Heart left ventricle (tissue), 16 donors: ENCODE measurements around the gene PANK4. TPM values are rescaled to one million over a fixed set of nuclear protein-coding genes. Genes with fewer than 3 reads are reported as not detected.

Experiments
- ATAC-seq, 4 donors: fragments of 200-7000 bp; cut with Tn5 transposase; one replicate each; pipeline ENCODE4 v1.9.1; 2020 to 2022; ENCODE audit warnings: moderate library complexity in 4 of 4, mild to moderate bottlenecking in 3 of 4, moderate number of reproducible peaks in 1 of 4
- DNase-seq, 5 donors: peaks; one replicate each; pipeline ENCODE4 v3.0.0-alpha.2; 2020
- H3K27ac ChIP-seq, 12 donors: fragments of 200-600 bp; sonication (generic) in 4 of 12; one replicate each; pipeline versions ENCODE4 v1.5.0 to v1.8.0; 2016 to 2022; ENCODE audit warnings: mild to moderate bottlenecking in 2 of 12
- H3K27me3 ChIP-seq, 9 donors: fragments of 200-600 bp; sonication (generic) in 2 of 9; one replicate each; pipeline versions ENCODE4 v1.5.1 to v1.8.0; 2016 to 2022; ENCODE audit warnings: mild to moderate bottlenecking in 3 of 9
- H3K36me3 ChIP-seq, 9 donors: fragments of 200-600 bp; sonication (generic) in 2 of 9; one replicate each; pipeline versions ENCODE4 v1.5.0 to v1.8.0; 2018 to 2022; ENCODE audit warnings: mild to moderate bottlenecking in 2 of 9
- H3K4me1 ChIP-seq, 12 donors: fragments of 200-600 bp; sonication (generic) in 4 of 12; one replicate each; pipeline versions ENCODE4 v1.5.0 to v1.8.0; 2016 to 2022; ENCODE audit warnings: mild to moderate bottlenecking in 3 of 12
- H3K4me3 ChIP-seq, 12 donors: fragments of 200-600 bp; sonication (generic) in 4 of 12; one replicate each; pipeline versions ENCODE4 v1.5.0 to v1.8.0; 2017 to 2022; ENCODE audit warnings: mild to moderate bottlenecking in 9 of 12, moderate library complexity in 4 of 12
- H3K9me3 ChIP-seq, 12 donors: fragments of 200-600 bp; sonication (generic) in 4 of 12; one replicate each; pipeline versions ENCODE4 v1.5.0 to v1.8.0; 2016 to 2022; ENCODE audit warnings: mild to moderate bottlenecking in 1 of 12
- CTCF ChIP-seq, 12 donors: fragments of 200-600 bp; sonication (generic) in 4 of 12; IDR thresholded peaks; one replicate each; pipeline versions ENCODE4 v1.5.0 to v1.8.0; 2018 to 2022; ENCODE audit warnings: antibody characterized with exemption in 12 of 12, mild to moderate bottlenecking in 5 of 12
- POLR2A ChIP-seq, 2 donors: fragments of 450-650 bp; IDR thresholded peaks; one replicate each; pipeline ENCODE4 v1.6.1; 2017; ENCODE audit warnings: antibody characterized with exemption in 2 of 2, mild to moderate bottlenecking in 2 of 2, moderate library complexity in 2 of 2
- WGBS, 4 donors: extraction: QIAGEN DNeasy Blood & Tissue Kit in 2 of 4; methylation state at CpG; one replicate each; pipeline versions ENCODE4 v1.1.5 to v1.1.7; 2013 to 2018; 5-methylcytosine and 5-hydroxymethylcytosine counted together
- intact Hi-C, 10 donors: fragments of 100-400 bp; cut with DNase I; formaldehyde crosslinking; loops; one replicate each; pipeline versions ENCODE4 v1.11.1 to v1.14.2; 2022
- polyA plus RNA-seq, 2 donors: library from polyadenylated mRNA; stranded (reverse); fragments of 200-250 nt; gene quantifications; one replicate each; pipeline ENCODE4 v1.2.3, GENCODE V29; 2013
- total RNA-seq, 9 donors: library from RNA; depleted of rRNA in 2 of 9; stranded (reverse); fragments of >200 nt in 2 of 9; fragmentation: NEBNext Ultra II Directional in 3 of 9; extraction: Animal tissue kit (Norgen Biotek cat#: 25700) in 3 of 9; gene quantifications; one replicate each; pipeline versions ENCODE4 v1.1.0 to v1.2.4, GENCODE V29; 2016 to 2023
- donor health status: ischemic (EF 13 %, LVEDD 7.1; RV severe dilation, severe dysfunction).
- donor health status: healthy with polysubstance abuse.
- donor health status: DM: no; HTN: yes; CAD: no.
- donor health status: DM: no; HTN: no; CAD: no.
- donor health status: ischemic (EF 25% LVEDD 6.9; RV normal size, moderate dysfunction).
- donor health status: ischemic (EF 25% LVEDD 5.7; RV mildly dilated, moderate dysfunction).
- donor health status: healthy.
- donor health status: DM: yes; HTN: yes; CAD: no.
- donor health status: ischemic (EF 35%, LVEDD 5.7; RV mildly dilated, moderate dysfunction).
- donor health status: nonischemic (EF 11% LVEDD 7.7; RV severe dilation, severe dysfunction).
- donor health status: DM: yes; HTN: yes; CAD: no.
- donor health status: PGD.
- donor health status: ischemic (EF 29% LVEDD 5.4; RV normal size, mild dysfunction).
- donor health status: nonischemic (EF 23%, LVEDD 6.1; RV moderate dilation, normal function).

The PANK4 gene
- total and polyA plus RNA-seq, 11 donors, result 27.2 to 43.0 (median 34.4) TPM

- 63 to 67% (median 65%) methylated on average over 10 of the region's 10 CpGs for WGBS, 4 donors
- no peak for TF ChIP-seq CTCF (IDR thresholded peaks at IDR 0.05)
- TF ChIP-seq POLR2A (IDR thresholded peaks at IDR 0.05), result no peak
- H3K27me3 ChIP-seq, result peaks cover 0 to 13% (median 0%) of the 10 kb centered on the region in 9 donors
- H3K9me3 ChIP-seq, result no peaks in the 10 kb centered on the region
- DNase-seq (no peak), ATAC-seq (no peak)
- peak overlapping the region in 1 of 12 donors; percentile 51 for H3K27ac ChIP-seq
- peak overlapping the region in 8 of 12 donors; percentile 7 to 97 (median 86) for H3K4me3 ChIP-seq
- peaks cover 0 to 36% (median 26%) of the 10 kb centered on the region in 9 donors for H3K36me3 ChIP-seq
- H3K4me1 ChIP-seq, result peaks cover 23 to 62% (median 53%) of the 10 kb centered on the region in 12 donors
- intact Hi-C loops, result loop anchor here in 2 of 10 donors (10.0 kb wide), 1 partner anchor 329 kb away; the partner anchor contains the start of gene FAAP20 (in 2 of the 2)
Observed at GRCh38 chr1:2523891-2524609, 2.3 kb downstream of the PANK4 start.

- DNase-seq (no peak), ATAC-seq (no peak)
- H3K4me1 ChIP-seq, result peaks cover 16 to 54% (median 46%) of the 10 kb centered on the region in 12 donors
- no peak for TF ChIP-seq CTCF (IDR thresholded peaks at IDR 0.05)
- TF ChIP-seq POLR2A (IDR thresholded peaks at IDR 0.05), result no peak
- WGBS, 4 donors, result 63 to 66% (median 64%) methylated on average over 24 to 32 of the region's 32 CpGs
- no peaks in the 10 kb centered on the region for H3K9me3 ChIP-seq
- H3K27ac ChIP-seq, result peak overlapping the region in 1 of 12 donors; percentile 51
- peak overlapping the region in 3 of 12 donors; percentile 7 to 92 (median 24) for H3K4me3 ChIP-seq
- peaks cover 0 to 6% (median 0%) of the 10 kb centered on the region in 9 donors for H3K27me3 ChIP-seq
- H3K36me3 ChIP-seq, result peaks cover 2 to 43% (median 33%) of the 10 kb centered on the region in 9 donors
- intact Hi-C loops, result loop anchor here in 2 of 10 donors (10.0 kb wide), 1 partner anchor 329 kb away; the partner anchor contains the start of gene FAAP20 (in 2 of the 2)
Observed at GRCh38 chr1:2523191-2523890, 3.1 kb downstream of the PANK4 start.

GRCh38 chr1:2522230-2522629, 4.2 kb downstream of the PANK4 start:
- DNase-seq (no peak), ATAC-seq (no peak)
- H3K27ac ChIP-seq, result no peak overlapping the region
- no peak overlapping the region for H3K4me3 ChIP-seq
- peaks cover 2 to 54% (median 44%) of the 10 kb centered on the region in 9 donors for H3K36me3 ChIP-seq
- H3K4me1 ChIP-seq, result peaks cover 14 to 43% (median 36%) of the 10 kb centered on the region in 12 donors
- intact Hi-C loops, result loop anchor here in 2 of 10 donors (10.0 kb wide), 1 partner anchor 327 kb away; the partner anchor contains the start of gene FAAP20 (in 2 of the 2)
- no peak for TF ChIP-seq POLR2A (IDR thresholded peaks at IDR 0.05)
- TF ChIP-seq CTCF (IDR thresholded peaks at IDR 0.05), result no peak
- WGBS, 4 donors, result 81 to 89% (median 87%) methylated on average over 7 of the region's 7 CpGs
- no peaks in the 10 kb centered on the region for H3K27me3 ChIP-seq
- no peaks in the 10 kb centered on the region for H3K9me3 ChIP-seq

- no peak for DNase-seq
- ATAC-seq, result no peak
- H3K27me3 ChIP-seq, result no peaks in the 10 kb centered on the region
- no peak overlapping the region for H3K4me3 ChIP-seq
- 72 to 87% (median 78%) methylated on average over 14 to 21 of the region's 21 CpGs for WGBS, 4 donors
- H3K4me1 ChIP-seq, result peaks cover 11 to 36% (median 28%) of the 10 kb centered on the region in 12 donors
- intact Hi-C loops, result loop anchor here in 2 of 10 donors (10.0 kb wide), 1 partner anchor 326 kb away; the partner anchor contains the start of gene FAAP20 (in 2 of the 2)
- no peak overlapping the region for H3K27ac ChIP-seq
- H3K36me3 ChIP-seq, result peaks cover 2 to 67% (median 57%) of the 10 kb centered on the region in 9 donors
- TF ChIP-seq POLR2A (IDR thresholded peaks at IDR 0.05) (no peak), CTCF (IDR thresholded peaks at IDR 0.05) (no peak)
- no peaks in the 10 kb centered on the region for H3K9me3 ChIP-seq
Observed at GRCh38 chr1:2520806-2521205, 5.6 kb downstream of the PANK4 start.
